Endothelial cell of umbilical vein (primary cell): ENCODE measurements around the gene DNAH6.
"Not testable (repeated sequence)": the region's sequence is repeated elsewhere in the genome, so short reads cannot be mapped to it uniquely, and the experiment has no call there.

Experiments used
- CTCF ChIP-seq, 2 donors: IDR thresholded peaks; 1 replicate in 1 of 2; 2 replicates in 1 of 2; pipeline ENCODE4 v1.5.1; 2011; ENCODE audit warnings: low read length in 2 of 2, mild to moderate bottlenecking in 2 of 2, moderate library complexity in 2 of 2, control low read depth in 1 of 2, inconsistent platforms in 1 of 2, low read depth in 1 of 2; ENCODE audit not compliant: insufficient read depth in 1 of 2; ENCODE audit errors: extremely low read depth in 1 of 2
- EZH2 ChIP-seq: IDR thresholded peaks from 2 replicates; pipeline ENCODE4 v1.6.1; 2012; ENCODE audit warnings: borderline replicate concordance, low read depth, mild to moderate bottlenecking, moderate library complexity, low read length, inconsistent platforms; ENCODE audit not compliant: severe bottlenecking
- FOS ChIP-seq: IDR thresholded peaks from 2 replicates; pipeline ENCODE4 v1.6.1; 2011; ENCODE audit warnings: mild to moderate bottlenecking, low read length, moderate library complexity, borderline replicate concordance; ENCODE audit not compliant: insufficient read depth
- GATA2 ChIP-seq: IDR thresholded peaks from 2 replicates; pipeline ENCODE4 v1.7.0; 2011; ENCODE audit warnings: low read depth, mild to moderate bottlenecking, moderate library complexity, mixed read lengths, low read length; ENCODE audit not compliant: insufficient read length, insufficient read depth
- JUN ChIP-seq: IDR thresholded peaks from 2 replicates; pipeline ENCODE4 v1.6.1; 2011; ENCODE audit warnings: borderline replicate concordance, low read depth; ENCODE audit not compliant: insufficient read length, insufficient read depth
- MAX ChIP-seq: IDR thresholded peaks from 2 replicates; pipeline ENCODE4 v1.6.1; 2011; ENCODE audit not compliant: insufficient read depth, insufficient read length
- MYC ChIP-seq: IDR thresholded peaks from one replicate; pipeline ENCODE4 v1.6.1; 2011; ENCODE audit warnings: mild to moderate bottlenecking, low read depth, low read length
- POLR2A ChIP-seq: IDR thresholded peaks from 2 replicates; pipeline ENCODE4 v1.6.1; 2012; ENCODE audit warnings: low read depth, mild to moderate bottlenecking, control low read depth, low read length
- POLR2AphosphoS5 ChIP-seq: IDR thresholded peaks from 2 replicates; pipeline ENCODE4 v1.6.1; 2012; ENCODE audit warnings: low read depth, mild to moderate bottlenecking, control low read depth, low read length, moderate library complexity; ENCODE audit not compliant: insufficient read depth

DNA sequence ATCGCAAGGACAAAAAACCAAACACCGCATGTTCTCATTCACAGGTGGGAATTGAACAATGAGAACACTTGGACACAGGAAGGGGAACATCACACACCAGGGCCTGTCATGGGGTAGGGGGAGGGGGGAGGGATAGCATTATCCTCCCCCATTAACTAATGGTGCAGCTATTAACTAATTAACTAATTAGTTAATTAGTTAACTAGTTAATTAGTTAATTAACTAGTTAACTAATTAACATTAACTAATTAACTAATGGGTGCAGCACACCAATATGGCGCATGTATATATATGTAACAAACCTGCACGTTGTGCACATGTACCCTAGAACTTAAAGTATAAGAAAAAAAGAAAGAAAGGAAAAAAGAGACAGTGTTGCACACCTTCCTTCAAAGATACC lies 352.0 kb downstream of the DNAH6 start:
- TF ChIP-seq CTCF (IDR thresholded peaks at IDR 0.05; ENCODE audit: extremely low read depth in 1 of 2, insufficient read depth in 1 of 2, low read depth in 1 of 2, low read length in 2 of 2); POLR2AphosphoS5; GATA2; MAX; EZH2; MYC; POLR2A; JUN; FOS: not testable (repeated sequence)
